ENCODE results near the gene FGD2. TPM values are rescaled to one million over a fixed set of nuclear protein-coding genes. Genes with fewer than 3 reads are reported as not detected.

The FGD2 gene
- total RNA-seq, 1 experiment from 2014 or later, result 0.10 TPM

GRCh38 chr6:37032239-37032638 lies 26.8 kb downstream of the FGD2 start:
- Histone ChIP-seq H3K36me3 (ENCODE audit: control insufficient read depth in 1 of 2, insufficient read depth in 2 of 2, low read length in 2 of 2) (no peaks in the 10 kb centered on the region), H3K9ac (ENCODE audit: low read length) (no peak overlapping the region), H3K4me1 (ENCODE audit: control insufficient read depth in 1 of 2, insufficient read depth in 2 of 2, low read length in 2 of 2) (peaks cover 3 to 18% of the 10 kb centered on the region in 2 experiments; a peak in 3 of 4 replicates), H3K79me2 (ENCODE audit: insufficient read depth, low read length) (no peaks in the 10 kb centered on the region), H3K27me3 (ENCODE audit: insufficient read depth, low read length) (no peaks in the 10 kb centered on the region), H4K20me1 (ENCODE audit: insufficient read depth) (no peaks in the 10 kb centered on the region), H3K9me2 (ENCODE audit: insufficient read depth) (no peaks in the 10 kb centered on the region), H3K4me3 (replicated peaks in 1 of 2; ENCODE audit: low read depth in 1 of 2, low read length in 2 of 2) (no peak overlapping the region), H3K4me2 (ENCODE audit: low read length) (no peak overlapping the region), H2AFZ (ENCODE audit: low read depth, low read length, poor library complexity, severe bottlenecking) (no peak overlapping the region), H3K27ac (ENCODE audit: low read depth, low read length) (no peak overlapping the region), H3K9me3 (ENCODE audit: control insufficient read depth in 1 of 2, insufficient read depth in 1 of 2, low read depth in 1 of 2, low read length in 2 of 2) (peaks cover 0 to 6% of the 10 kb centered on the region in 2 experiments; a peak in 1 of 4 replicates)
- CTCF ChIA-PET, result interaction anchor here (1.6 kb wide), 1 partner anchor 178 kb away, joined by 8 read pairs; no protein-coding TSS in a partner anchor
- ATAC-seq (no peak), DNase-seq (ENCODE audit: low read depth, low spot score) (no peak)
- TF ChIP-seq POLR2A (IDR thresholded peaks at IDR 0.05; ENCODE audit: borderline replicate concordance, extremely low read depth, insufficient read depth, insufficient read length) (no peak), ZBTB33 (IDR thresholded peaks at IDR 0.05; ENCODE audit: extremely low read depth, insufficient replicate concordance, low read length) (no peak), SIN3A (IDR thresholded peaks at IDR 0.05; ENCODE audit: low read depth) (no peak), ATF3 (IDR thresholded peaks at IDR 0.05) (no peak), EGR1 (IDR thresholded peaks at IDR 0.05; ENCODE audit: low read depth) (no peak), SP1 (IDR thresholded peaks at IDR 0.05; ENCODE audit: low read depth) (no peak), ZNF274 (IDR thresholded peaks at IDR 0.05; ENCODE audit: low read depth, low read length) (no peak), ZFX (IDR thresholded peaks at IDR 0.05) (no peak), TCF7L2 (IDR thresholded peaks at IDR 0.05; ENCODE audit: borderline replicate concordance, extremely low read depth, insufficient read depth, insufficient read length) (no peak), JUND (IDR thresholded peaks at IDR 0.05) (no peak), CBX3 (IDR thresholded peaks at IDR 0.05; ENCODE audit: low read depth) (no peak), EZH2phosphoT487 (IDR thresholded peaks at IDR 0.05; ENCODE audit: borderline replicate concordance) (no peak), ELF1 (IDR thresholded peaks at IDR 0.05; ENCODE audit: borderline replicate concordance, low read depth) (no peak), FOSL1 (IDR thresholded peaks at IDR 0.05; ENCODE audit: low read depth) (no peak), CEBPB (IDR thresholded peaks at IDR 0.05; ENCODE audit: low read depth) (no peak)
- TF ChIP-seq, protein P1, sequence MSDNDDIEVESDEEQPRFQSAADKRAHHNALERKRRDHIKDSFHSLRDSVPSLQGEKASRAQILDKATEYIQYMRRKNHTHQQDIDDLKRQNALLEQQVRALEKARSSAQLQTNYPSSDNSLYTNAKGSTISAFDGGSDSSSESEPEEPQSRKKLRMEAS (IDR thresholded peaks at IDR 0.05), result no peak
- TF ChIP-seq, protein P2, sequence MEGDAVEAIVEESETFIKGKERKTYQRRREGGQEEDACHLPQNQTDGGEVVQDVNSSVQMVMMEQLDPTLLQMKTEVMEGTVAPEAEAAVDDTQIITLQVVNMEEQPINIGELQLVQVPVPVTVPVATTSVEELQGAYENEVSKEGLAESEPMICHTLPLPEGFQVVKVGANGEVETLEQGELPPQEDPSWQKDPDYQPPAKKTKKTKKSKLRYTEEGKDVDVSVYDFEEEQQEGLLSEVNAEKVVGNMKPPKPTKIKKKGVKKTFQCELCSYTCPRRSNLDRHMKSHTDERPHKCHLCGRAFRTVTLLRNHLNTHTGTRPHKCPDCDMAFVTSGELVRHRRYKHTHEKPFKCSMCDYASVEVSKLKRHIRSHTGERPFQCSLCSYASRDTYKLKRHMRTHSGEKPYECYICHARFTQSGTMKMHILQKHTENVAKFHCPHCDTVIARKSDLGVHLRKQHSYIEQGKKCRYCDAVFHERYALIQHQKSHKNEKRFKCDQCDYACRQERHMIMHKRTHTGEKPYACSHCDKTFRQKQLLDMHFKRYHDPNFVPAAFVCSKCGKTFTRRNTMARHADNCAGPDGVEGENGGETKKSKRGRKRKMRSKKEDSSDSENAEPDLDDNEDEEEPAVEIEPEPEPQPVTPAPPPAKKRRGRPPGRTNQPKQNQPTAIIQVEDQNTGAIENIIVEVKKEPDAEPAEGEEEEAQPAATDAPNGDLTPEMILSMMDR (IDR thresholded peaks at IDR 0.05 in 2 of 3, conservative IDR thresholded peaks at IDR 0.05 in 1 of 3; ENCODE audit: borderline replicate concordance in 1 of 3, insufficient read depth in 1 of 3, low read depth in 2 of 3, low read length in 2 of 3), result no peak
- TF ChIP-seq, protein P3, sequence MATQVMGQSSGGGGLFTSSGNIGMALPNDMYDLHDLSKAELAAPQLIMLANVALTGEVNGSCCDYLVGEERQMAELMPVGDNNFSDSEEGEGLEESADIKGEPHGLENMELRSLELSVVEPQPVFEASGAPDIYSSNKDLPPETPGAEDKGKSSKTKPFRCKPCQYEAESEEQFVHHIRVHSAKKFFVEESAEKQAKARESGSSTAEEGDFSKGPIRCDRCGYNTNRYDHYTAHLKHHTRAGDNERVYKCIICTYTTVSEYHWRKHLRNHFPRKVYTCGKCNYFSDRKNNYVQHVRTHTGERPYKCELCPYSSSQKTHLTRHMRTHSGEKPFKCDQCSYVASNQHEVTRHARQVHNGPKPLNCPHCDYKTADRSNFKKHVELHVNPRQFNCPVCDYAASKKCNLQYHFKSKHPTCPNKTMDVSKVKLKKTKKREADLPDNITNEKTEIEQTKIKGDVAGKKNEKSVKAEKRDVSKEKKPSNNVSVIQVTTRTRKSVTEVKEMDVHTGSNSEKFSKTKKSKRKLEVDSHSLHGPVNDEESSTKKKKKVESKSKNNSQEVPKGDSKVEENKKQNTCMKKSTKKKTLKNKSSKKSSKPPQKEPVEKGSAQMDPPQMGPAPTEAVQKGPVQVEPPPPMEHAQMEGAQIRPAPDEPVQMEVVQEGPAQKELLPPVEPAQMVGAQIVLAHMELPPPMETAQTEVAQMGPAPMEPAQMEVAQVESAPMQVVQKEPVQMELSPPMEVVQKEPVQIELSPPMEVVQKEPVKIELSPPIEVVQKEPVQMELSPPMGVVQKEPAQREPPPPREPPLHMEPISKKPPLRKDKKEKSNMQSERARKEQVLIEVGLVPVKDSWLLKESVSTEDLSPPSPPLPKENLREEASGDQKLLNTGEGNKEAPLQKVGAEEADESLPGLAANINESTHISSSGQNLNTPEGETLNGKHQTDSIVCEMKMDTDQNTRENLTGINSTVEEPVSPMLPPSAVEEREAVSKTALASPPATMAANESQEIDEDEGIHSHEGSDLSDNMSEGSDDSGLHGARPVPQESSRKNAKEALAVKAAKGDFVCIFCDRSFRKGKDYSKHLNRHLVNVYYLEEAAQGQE (IDR thresholded peaks at IDR 0.05; ENCODE audit: low read depth), result no peak
- RAD21 ChIA-PET (ENCODE audit: low non-redundant PET in 1 of 2, low total read pairs in 2 of 2, uncharacterized antibody in 2 of 2, unreplicated experiment in 2 of 2), result no interaction called here
- POLR2A ChIA-PET, result no interaction called here
- no TSS peak for BruUV-seq (replicated peaks)
- intact Hi-C loops (cut with micrococcal nuclease), result no loop called here
